Stimulated activated CD4-positive, alpha-beta T cell treated with anti-CD3 and anti-CD28 coated beads, Interleukin-4, amount 100 ng/mL, for 48 hours (primary cell): ENCODE data around the gene ACOT7.
A peak's percentile ranks its signal among the peaks of the same experiment; 100 is the strongest.
"Not testable (repeated sequence)": the region's sequence is repeated elsewhere in the genome, so short reads cannot be mapped to it uniquely, and the experiment has no call there.

Experiments
- DNase-seq, 2 donors: peaks; one replicate each; pipeline ENCODE4 v3.0.0-alpha.2; 2020; ENCODE audit warnings: low read depth in 2 of 2

The ACOT7 gene

GRCh38 chr1:6363085-6363884 is 30.3 kb downstream of the ACOT7 start:
- not testable (repeated sequence) for DNase-seq

GRCh38 chr1:6361124-6361775 is 32.3 kb downstream of the ACOT7 start:
- DNase-seq, result no peak

- DNase-seq, result no peak
Measured at GRCh38 chr1:6360517-6361070, 33.0 kb downstream of the ACOT7 start.

DNA sequence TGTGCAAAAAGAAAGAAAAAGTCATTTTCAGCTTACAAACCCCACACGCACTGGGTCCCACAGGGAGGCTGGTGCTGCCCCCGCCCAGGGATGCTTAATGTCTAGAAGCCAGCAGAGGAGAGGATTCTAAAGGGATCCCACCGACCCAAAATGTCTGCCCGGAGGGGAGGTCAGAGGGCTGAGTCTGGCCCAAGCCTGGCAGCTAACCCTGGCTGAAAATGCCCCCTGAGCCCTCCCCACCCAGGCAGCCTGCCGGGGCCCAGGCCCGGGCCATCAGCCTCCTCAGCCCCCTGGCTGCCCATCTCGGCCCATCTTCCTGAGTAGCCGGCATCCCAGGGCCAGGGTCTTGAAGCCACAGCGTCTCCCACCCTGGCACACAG is 33.5 kb downstream of the ACOT7 start:
- no peak for DNase-seq

GRCh38 chr1:6359216-6360116 is 34.1 kb downstream of the ACOT7 start:
- DNase-seq, result peak; percentile 30 to 43

GRCh38 chr1:6358757-6359201 is 34.8 kb downstream of the ACOT7 start:
- DNase-seq, result peak in 1 of 2 donors; percentile 39

DNA sequence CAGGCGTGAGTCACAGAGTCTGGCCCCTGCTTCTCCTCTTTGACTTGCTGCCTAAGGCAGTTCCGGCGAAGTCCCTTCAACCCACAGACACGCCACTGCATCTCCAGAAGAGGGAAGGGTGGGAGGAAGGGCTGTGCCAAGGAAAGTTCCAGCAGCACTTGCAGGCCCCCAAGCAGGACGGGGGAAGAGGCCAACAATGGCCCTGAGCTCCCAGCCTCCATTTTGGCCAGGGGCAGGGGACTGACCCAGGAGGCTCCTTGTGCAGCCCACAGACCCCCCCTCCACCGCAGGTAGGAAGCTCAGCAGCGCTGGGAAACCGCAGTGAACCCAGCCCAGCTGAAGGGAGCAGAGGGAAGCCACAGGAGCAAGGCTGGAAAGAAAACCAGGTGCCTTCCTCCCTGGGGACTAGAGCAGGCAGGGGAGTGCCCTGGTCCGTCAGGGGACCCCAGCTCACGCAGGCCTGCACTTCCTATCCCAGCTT is 35.4 kb downstream of the ACOT7 start:
- DNase-seq, result no peak

DNA sequence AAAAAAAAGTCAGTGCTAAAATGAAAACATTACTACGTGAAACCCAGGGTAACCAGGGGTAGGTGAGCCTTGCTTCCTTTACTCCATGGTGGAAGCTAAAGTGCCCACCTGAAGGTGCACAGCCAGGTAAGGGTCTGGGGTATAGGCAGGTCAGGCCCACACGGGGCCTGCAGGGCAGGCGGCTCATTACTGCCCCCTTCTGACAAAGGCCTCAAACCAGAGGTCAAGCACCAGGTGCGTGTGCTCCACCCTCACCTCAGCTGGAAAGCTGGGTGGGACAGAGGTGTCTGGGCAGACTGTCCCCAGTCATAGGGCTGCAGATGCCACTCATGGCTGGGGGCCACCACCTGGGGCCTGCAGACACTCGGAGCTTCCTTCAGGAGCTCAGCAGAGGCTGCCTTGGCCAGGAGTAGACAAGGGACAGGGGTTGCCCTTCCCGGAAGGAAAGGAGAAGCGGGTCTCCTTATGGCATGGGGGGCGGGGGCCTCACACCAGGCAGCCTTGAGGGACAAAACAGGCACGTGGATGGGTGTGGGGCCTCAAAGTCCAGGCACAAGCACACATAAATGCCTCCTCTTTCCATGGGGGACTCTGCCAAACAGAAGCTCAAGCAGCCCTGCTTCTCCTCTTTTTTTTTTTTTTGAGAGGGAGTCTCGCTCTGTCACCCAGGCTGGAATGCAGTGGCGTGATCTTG is 36.2 kb downstream of the ACOT7 start:
- no peak for DNase-seq

GRCh38 chr1:6355621-6356020 is 37.9 kb downstream of the ACOT7 start:
- DNase-seq, result no peak

DNA sequence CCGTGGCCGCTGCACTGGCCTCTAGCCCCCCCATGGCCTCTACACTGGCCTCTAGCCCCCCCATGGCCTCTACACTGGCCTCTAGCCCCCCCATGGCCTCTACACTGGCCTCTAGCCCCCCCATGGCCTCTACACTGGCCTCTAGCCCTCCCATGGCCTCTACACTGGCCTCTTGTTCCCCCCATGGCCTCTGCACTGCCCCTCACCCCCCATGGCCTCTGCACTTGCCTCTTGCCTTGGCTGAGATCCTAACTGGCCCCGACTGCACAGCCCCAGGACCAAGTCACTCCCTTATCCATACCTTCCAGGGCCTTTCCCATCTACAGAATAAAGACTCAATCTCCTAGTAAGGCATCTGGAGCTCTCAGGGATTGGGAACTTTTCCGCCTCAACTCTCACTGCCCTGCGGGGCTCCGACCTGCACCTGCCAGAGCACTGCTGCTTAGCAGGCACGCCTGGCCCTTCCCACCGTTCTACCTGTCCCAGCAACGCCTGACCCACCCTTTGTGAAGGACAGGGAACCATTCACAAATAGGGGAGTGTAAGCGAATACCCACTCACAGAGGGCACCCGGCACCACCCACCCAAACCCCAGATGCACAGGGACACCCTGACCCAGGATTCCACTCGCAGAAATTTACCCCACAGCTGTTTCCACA is 38.8 kb downstream of the ACOT7 start:
- no peak for DNase-seq

GRCh38 chr1:6353955-6354658 is 39.5 kb downstream of the ACOT7 start:
- DNase-seq, result no peak

- DNase-seq, result no peak
Measured at GRCh38 chr1:6353619-6353954, 40.0 kb downstream of the ACOT7 start.

GRCh38 chr1:6352138-6352563 is 41.4 kb downstream of the ACOT7 start:
- no peak for DNase-seq

DNA sequence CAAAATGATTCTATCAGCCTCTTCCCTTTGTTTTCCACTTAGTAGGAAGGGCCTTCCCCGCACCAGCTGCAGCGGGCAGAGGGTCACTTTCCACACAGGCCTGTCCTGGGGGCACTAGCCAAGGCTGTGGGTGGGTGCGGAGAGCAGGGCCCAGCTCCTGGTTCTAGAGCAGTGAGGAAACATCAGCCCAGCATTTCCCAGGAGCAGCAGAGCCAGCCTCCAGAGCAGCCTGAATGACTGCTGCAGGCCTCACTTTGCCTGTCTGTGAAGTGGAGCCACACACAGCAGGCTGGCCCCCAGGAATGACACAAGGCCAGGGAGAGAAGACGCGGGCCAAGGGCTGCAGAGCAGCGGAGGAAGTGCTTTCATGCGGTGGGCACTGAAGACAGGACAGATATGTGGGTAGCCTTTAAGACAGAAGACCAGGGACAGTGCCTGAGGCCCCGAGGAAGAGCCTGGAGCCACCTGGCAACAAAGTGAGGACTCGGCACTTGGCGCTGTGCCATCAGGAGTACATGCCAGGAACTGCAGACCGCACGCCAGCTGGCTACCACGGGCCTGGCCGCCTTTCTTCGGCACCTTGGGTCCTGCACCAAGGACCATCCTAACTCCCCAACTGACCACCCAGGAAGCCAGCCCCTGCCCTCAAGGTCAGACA is 42.0 kb downstream of the ACOT7 start:
- DNase-seq, result no peak

GRCh38 chr1:6350416-6351088 is 43.0 kb downstream of the ACOT7 start:
- no peak for DNase-seq

- no peak for DNase-seq
Measured at GRCh38 chr1:6349254-6349943, 44.2 kb downstream of the ACOT7 start.

DNA sequence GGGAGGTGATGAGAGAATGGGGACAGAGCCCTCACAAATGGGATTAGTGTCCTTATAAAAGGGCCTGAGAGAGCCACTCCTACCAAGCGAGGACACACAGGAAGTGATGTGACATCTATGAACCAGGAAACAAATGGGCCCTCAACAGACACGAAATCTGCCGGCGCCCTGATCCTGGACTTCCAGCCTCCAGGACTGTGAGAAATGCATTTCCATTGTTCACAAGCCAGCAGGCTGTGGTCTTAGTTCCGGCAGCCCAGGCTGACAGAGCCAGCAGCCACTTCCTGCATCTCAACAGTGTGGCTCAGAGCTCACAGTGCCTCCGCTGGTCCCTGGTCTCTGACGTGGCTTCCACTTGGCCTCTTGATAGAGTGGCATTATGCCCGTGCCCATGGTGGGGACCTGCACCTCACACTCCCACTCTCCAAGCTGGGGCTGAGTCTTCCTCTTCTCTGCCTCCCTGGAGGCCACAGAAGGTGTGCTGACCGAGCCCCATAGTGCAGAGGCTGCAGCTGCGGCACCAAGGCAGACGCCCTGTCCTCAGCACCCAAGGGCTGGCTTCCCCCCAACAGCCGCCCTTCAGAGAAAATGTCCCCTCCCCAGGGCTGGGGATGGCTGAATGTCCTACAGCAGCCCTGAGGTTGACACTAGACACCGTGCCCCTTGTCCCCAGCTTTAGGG is 44.9 kb downstream of the ACOT7 start:
- no peak for DNase-seq
